Astrocyte (in vitro differentiated cells and primary cell): ENCODE data around the gene NSUN7.

Experiments used
- CTCF ChIP-seq: IDR thresholded peaks from 2 replicates; pipeline ENCODE4 v1.5.1; 2011; ENCODE audit warnings: low read depth, mild to moderate bottlenecking, inconsistent platforms, low read length, moderate library complexity; ENCODE audit not compliant: insufficient read depth
- EZH2 ChIP-seq: IDR thresholded peaks from 2 replicates; pipeline ENCODE4 v1.6.1; 2012; ENCODE audit warnings: mild to moderate bottlenecking, low read length, inconsistent platforms; ENCODE audit not compliant: insufficient read depth

GRCh38 chr4:40857956-40858355 lies 108.2 kb downstream of the NSUN7 start:
- TF ChIP-seq CTCF: no peak
- no peak for TF ChIP-seq EZH2
